GM23338 (cell line): ENCODE measurements around the gene ANKRD40CL.

Experiments
- EZH2 ChIP-seq: fragments of 200-600 bp; sonication (generic); IDR thresholded peaks from one replicate; pipeline ENCODE4 v1.8.0; 2017; ENCODE audit warnings: antibody characterized with exemption, mild to moderate bottlenecking, low read depth; ENCODE audit not compliant: unreplicated experiment
- TF ChIP-seq, protein P1 (sequence below), 2 experiments: fragments of 200-600 bp in 1 of 2; sonication (generic) in 1 of 2; conservative IDR thresholded peaks; 2 replicates each; pipeline versions ENCODE4 v1.5.1 to v1.6.1; 2016 to 2017; ENCODE audit warnings: antibody characterized with exemption in 2 of 2, low read depth in 2 of 2, mild to moderate bottlenecking in 2 of 2, moderate library complexity in 1 of 2

DNA sequence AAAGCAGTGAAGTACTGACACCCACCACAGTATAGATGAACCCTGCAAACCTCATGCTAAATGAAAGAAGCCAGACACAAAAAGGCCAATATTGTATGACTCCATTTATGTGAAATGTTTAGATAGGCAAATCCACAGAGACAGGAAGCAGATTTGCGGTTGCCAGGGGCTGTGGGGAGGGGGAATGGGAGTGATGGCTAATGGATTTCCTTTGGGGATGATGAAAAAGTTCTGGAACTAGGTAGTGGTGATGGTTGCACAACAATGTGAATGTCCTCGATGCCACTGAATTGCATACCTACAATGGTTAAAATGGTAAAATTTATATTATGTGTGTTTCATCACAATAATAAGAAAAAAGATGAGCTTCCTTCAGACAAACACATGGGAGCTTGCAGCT is 39.7 kb upstream of the ANKRD40CL start:
- TF ChIP-seq, protein P1, sequence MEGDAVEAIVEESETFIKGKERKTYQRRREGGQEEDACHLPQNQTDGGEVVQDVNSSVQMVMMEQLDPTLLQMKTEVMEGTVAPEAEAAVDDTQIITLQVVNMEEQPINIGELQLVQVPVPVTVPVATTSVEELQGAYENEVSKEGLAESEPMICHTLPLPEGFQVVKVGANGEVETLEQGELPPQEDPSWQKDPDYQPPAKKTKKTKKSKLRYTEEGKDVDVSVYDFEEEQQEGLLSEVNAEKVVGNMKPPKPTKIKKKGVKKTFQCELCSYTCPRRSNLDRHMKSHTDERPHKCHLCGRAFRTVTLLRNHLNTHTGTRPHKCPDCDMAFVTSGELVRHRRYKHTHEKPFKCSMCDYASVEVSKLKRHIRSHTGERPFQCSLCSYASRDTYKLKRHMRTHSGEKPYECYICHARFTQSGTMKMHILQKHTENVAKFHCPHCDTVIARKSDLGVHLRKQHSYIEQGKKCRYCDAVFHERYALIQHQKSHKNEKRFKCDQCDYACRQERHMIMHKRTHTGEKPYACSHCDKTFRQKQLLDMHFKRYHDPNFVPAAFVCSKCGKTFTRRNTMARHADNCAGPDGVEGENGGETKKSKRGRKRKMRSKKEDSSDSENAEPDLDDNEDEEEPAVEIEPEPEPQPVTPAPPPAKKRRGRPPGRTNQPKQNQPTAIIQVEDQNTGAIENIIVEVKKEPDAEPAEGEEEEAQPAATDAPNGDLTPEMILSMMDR (conservative IDR thresholded peaks at IDR 0.05; ENCODE audit: low read depth in 2 of 2) = no peak
- no peak for TF ChIP-seq EZH2
